GM04503 (cell line): Measurements from ENCODE around the gene GPR42.

Experiments used
- DNase-seq: peaks from one replicate; pipeline ENCODE4 v3.0.0-alpha.2; 2012; ENCODE audit warnings: low read depth

The GPR42 gene

GRCh38 chr19:35370722-35371121 lies at the start of gene GPR42:
TSS of gene GPR42 (plus strand) at chr19:35371068. CDS start at chr19:35371360, 292 bp downstream.
- DNase-seq = no peak

- DNase-seq = no peak
Measured at GRCh38 chr19:35321291-35321690, 49.6 kb upstream of the GPR42 start.

GRCh38 chr19:35322014-35322413 lies 48.9 kb upstream of the GPR42 start:
- no peak for DNase-seq

- DNase-seq = no peak
Measured at GRCh38 chr19:35327642-35328041, 43.2 kb upstream of the GPR42 start.

GRCh38 chr19:35328851-35329285 lies 42.0 kb upstream of the GPR42 start, which contains the start of gene CD22:
TSS of gene CD22 (plus strand) at chr19:35329187. CDS start at chr19:35332041, 2,854 bp downstream.
- DNase-seq = no peak

GRCh38 chr19:35329323-35329722 lies 41.5 kb upstream of the GPR42 start:
- DNase-seq = no peak

GRCh38 chr19:35330475-35330874 lies 40.4 kb upstream of the GPR42 start:
- no peak for DNase-seq

GRCh38 chr19:35331551-35332214 lies 39.2 kb upstream of the GPR42 start:
- DNase-seq = no peak

GRCh38 chr19:35332817-35333216 lies 38.1 kb upstream of the GPR42 start:
- DNase-seq = no peak

GRCh38 chr19:35334144-35334753 lies 36.6 kb upstream of the GPR42 start:
- DNase-seq = no peak

- DNase-seq = no peak
Measured at GRCh38 chr19:35336166-35336955, 34.5 kb upstream of the GPR42 start.

- no peak for DNase-seq
Measured at GRCh38 chr19:35337097-35337983, 33.5 kb upstream of the GPR42 start.

- no peak for DNase-seq
Measured at GRCh38 chr19:35337984-35338296, 32.9 kb upstream of the GPR42 start.

- DNase-seq = no peak
Measured at GRCh38 chr19:35340431-35340830, 30.4 kb upstream of the GPR42 start.

- DNase-seq = no peak
Measured at GRCh38 chr19:35341006-35341405, 29.9 kb upstream of the GPR42 start.

GRCh38 chr19:35341565-35342225 lies 29.2 kb upstream of the GPR42 start:
- no peak for DNase-seq

- no peak for DNase-seq
Measured at GRCh38 chr19:35342430-35342829, 28.4 kb upstream of the GPR42 start.

GRCh38 chr19:35344511-35345031 lies 26.3 kb upstream of the GPR42 start:
- no peak for DNase-seq

- DNase-seq = no peak
Measured at GRCh38 chr19:35345671-35346111, 25.2 kb upstream of the GPR42 start.

GRCh38 chr19:35346193-35347052 lies 24.4 kb upstream of the GPR42 start:
- DNase-seq = no peak
